GM23338 (cell line): ENCODE results near the gene ALDH5A1. TPM values are rescaled to one million over a fixed set of nuclear protein-coding genes. Genes with fewer than 3 reads are reported as not detected.

ENCODE experiments used
- ATAC-seq: fragments of 200-7000 bp; cut with Tn5 transposase; 3 replicates; pipeline ENCODE4 v1.9.1; 2020
- DNase-seq: peaks from one replicate; pipeline ENCODE4 v3.0.0-alpha.2; 2015; ENCODE audit warnings: low spot score
- H2AFZ ChIP-seq: fragments of 200-600 bp; sonication (generic); 2 replicates; pipeline ENCODE4 v1.8.0; 2016; ENCODE audit warnings: antibody characterized with exemption, mild to moderate bottlenecking, moderate library complexity
- H3F3A ChIP-seq: fragments of 200-600 bp; sonication (generic); replicated peaks from 2 replicates; pipeline ENCODE4 v1.8.0; 2017; ENCODE audit warnings: antibody characterized with exemption, mixed run types, low read depth
- H3K27ac ChIP-seq: fragments of 200-600 bp; sonication (generic); 2 replicates; pipeline ENCODE4 v1.6.1; 2016; ENCODE audit warnings: low read depth
- H3K27me3 ChIP-seq: fragments of 200-600 bp; sonication (generic); 2 replicates; pipeline ENCODE4 v1.8.0; 2016; ENCODE audit warnings: mild to moderate bottlenecking, mixed run types, moderate library complexity; ENCODE audit not compliant: insufficient read depth
- H3K36me3 ChIP-seq: fragments of 200-600 bp; sonication (generic); 2 replicates; pipeline ENCODE4 v1.8.0; 2016; ENCODE audit warnings: mild to moderate bottlenecking; ENCODE audit not compliant: insufficient read depth
- H3K4me1 ChIP-seq: fragments of 200-600 bp; sonication (generic); 2 replicates; pipeline ENCODE4 v1.8.0; 2016; ENCODE audit warnings: mild to moderate bottlenecking, moderate library complexity; ENCODE audit not compliant: insufficient read depth
- H3K4me2 ChIP-seq: fragments of 200-600 bp; sonication (generic); 2 replicates; pipeline ENCODE4 v1.7.1; 2017; ENCODE audit warnings: mixed run types
- H3K4me3 ChIP-seq: fragments of 200-600 bp; sonication (generic); 2 replicates; pipeline ENCODE4 v1.6.1; 2016; ENCODE audit warnings: mixed run types
- H3K79me2 ChIP-seq: fragments of 200-600 bp; sonication (generic); replicated peaks from 2 replicates; pipeline ENCODE4 v1.8.0; 2017; ENCODE audit warnings: mild to moderate bottlenecking; ENCODE audit not compliant: insufficient read depth
- H3K9me2 ChIP-seq: fragments of 200-600 bp; sonication (generic); 2 replicates; pipeline ENCODE4 v1.8.0; 2017; ENCODE audit not compliant: insufficient read depth
- H4K20me1 ChIP-seq: fragments of 200-600 bp; sonication (generic); replicated peaks from 2 replicates; pipeline ENCODE4 v1.8.0; 2017; ENCODE audit warnings: mild to moderate bottlenecking; ENCODE audit not compliant: insufficient read depth
- H3K27ac Mint-ChIP-seq: 2 replicates; pipeline ENCODE4 v1.8.0; 2020; ENCODE audit warnings: inconsistent platforms, mild to moderate bottlenecking, moderate library complexity, mixed read lengths
- H3K27me3 Mint-ChIP-seq: 3 replicates; pipeline ENCODE4 v1.8.0; 2022; ENCODE audit warnings: low read depth, mild to moderate bottlenecking, moderate library complexity, mixed read lengths, inconsistent platforms; ENCODE audit not compliant: insufficient read depth, poor library complexity
- H3K36me3 Mint-ChIP-seq: 3 replicates; pipeline ENCODE4 v1.8.0; 2021; ENCODE audit warnings: low read depth, mild to moderate bottlenecking, inconsistent platforms, moderate library complexity, mixed read lengths
- H3K4me1 Mint-ChIP-seq: 3 replicates; pipeline ENCODE4 v1.8.0; 2020; ENCODE audit warnings: mild to moderate bottlenecking, inconsistent platforms, mixed read lengths
- H3K4me3 Mint-ChIP-seq: 3 replicates; pipeline ENCODE4 v1.8.0; 2021; ENCODE audit warnings: moderate library complexity, mild to moderate bottlenecking, inconsistent platforms, mixed read lengths
- H3K9me3 Mint-ChIP-seq: 3 replicates; pipeline ENCODE4 v1.8.0; 2020; ENCODE audit warnings: moderate library complexity, mild to moderate bottlenecking, inconsistent platforms, mixed read lengths
- CREB1 ChIP-seq: fragments of 250-450 bp; sonication (Bioruptor Pico); IDR thresholded peaks from 2 replicates; pipeline ENCODE4 v1.5.0; 2020; ENCODE audit warnings: low read depth, mild to moderate bottlenecking, moderate library complexity
- EZH2 ChIP-seq: fragments of 200-600 bp; sonication (generic); IDR thresholded peaks from one replicate; pipeline ENCODE4 v1.8.0; 2017; ENCODE audit warnings: antibody characterized with exemption, mild to moderate bottlenecking, low read depth; ENCODE audit not compliant: unreplicated experiment
- EZH2phosphoT487 ChIP-seq: fragments of 200-600 bp; sonication (generic); IDR thresholded peaks from one replicate; pipeline ENCODE4 v1.8.1; 2018; ENCODE audit warnings: antibody characterized with exemption; ENCODE audit not compliant: unreplicated experiment
- JUNB ChIP-seq: IDR thresholded peaks from one replicate; pipeline ENCODE4 v1.6.1; 2016; ENCODE audit warnings: antibody characterized with exemption; ENCODE audit not compliant: unreplicated experiment
- NANOG ChIP-seq: IDR thresholded peaks from 2 replicates; pipeline ENCODE4 v1.6.1; 2016; ENCODE audit warnings: antibody characterized with exemption, borderline replicate concordance
- POLR2AphosphoS5 ChIP-seq: IDR thresholded peaks from 2 replicates; pipeline ENCODE4 v1.6.1; 2016; ENCODE audit warnings: antibody characterized with exemption, low read depth
- STAT1 ChIP-seq: IDR thresholded peaks from one replicate; pipeline ENCODE4 v1.6.1; 2016; ENCODE audit warnings: antibody characterized with exemption; ENCODE audit not compliant: unreplicated experiment
- ZNF114 ChIP-seq: fragments of 250-450 bp; sonication (Bioruptor Pico); IDR thresholded peaks from 2 replicates; pipeline ENCODE4 v1.5.0; 2020; ENCODE audit warnings: mild to moderate bottlenecking, moderate library complexity
- ZNF331 ChIP-seq: fragments of 250-450 bp; sonication (Bioruptor Pico); IDR thresholded peaks from 2 replicates; pipeline ENCODE4 v1.5.0; 2020; ENCODE audit warnings: low read depth, mild to moderate bottlenecking, moderate library complexity
- polyA plus RNA-seq: library from polyadenylated mRNA; unstranded; fragments of >200 nt; fragmentation: Nextera tagmentation; extraction: Ambion mirVana; gene quantifications from 2 replicates; pipeline ENCODE4 v1.2.1, GENCODE V29; 2016
- total RNA-seq: library from RNA; depleted of rRNA; stranded (reverse); fragments of >200 nt; shearing (Covaris generic); gene quantifications from 2 replicates; pipeline ENCODE4 v1.2.3, GENCODE V29; 2014
- TF ChIP-seq, protein P1 (sequence below), 2 experiments: fragments of 200-600 bp in 1 of 2; sonication (generic) in 1 of 2; conservative IDR thresholded peaks; 2 replicates each; pipeline versions ENCODE4 v1.5.1 to v1.6.1; 2016 to 2017; ENCODE audit warnings: antibody characterized with exemption in 2 of 2, low read depth in 2 of 2, mild to moderate bottlenecking in 2 of 2, moderate library complexity in 1 of 2
- TF ChIP-seq, protein P2 (sequence below): IDR thresholded peaks from one replicate; pipeline ENCODE4 v1.6.1; 2018; ENCODE audit warnings: antibody characterized with exemption; ENCODE audit not compliant: unreplicated experiment
- TF ChIP-seq, protein P3 (sequence below): IDR thresholded peaks from 2 replicates; pipeline ENCODE4 v1.6.1; 2016; ENCODE audit warnings: antibody characterized with exemption
- TF ChIP-seq, protein P4 (sequence below): fragments of 250-450 bp; sonication (Bioruptor Pico); IDR thresholded peaks from 2 replicates; pipeline ENCODE4 v1.5.0; 2020; ENCODE audit warnings: mild to moderate bottlenecking, moderate library complexity

ALDH5A1 gene
- total and polyA plus RNA-seq, 2 experiments from 2014 or later = 3.1 to 5.2 TPM

DNA sequence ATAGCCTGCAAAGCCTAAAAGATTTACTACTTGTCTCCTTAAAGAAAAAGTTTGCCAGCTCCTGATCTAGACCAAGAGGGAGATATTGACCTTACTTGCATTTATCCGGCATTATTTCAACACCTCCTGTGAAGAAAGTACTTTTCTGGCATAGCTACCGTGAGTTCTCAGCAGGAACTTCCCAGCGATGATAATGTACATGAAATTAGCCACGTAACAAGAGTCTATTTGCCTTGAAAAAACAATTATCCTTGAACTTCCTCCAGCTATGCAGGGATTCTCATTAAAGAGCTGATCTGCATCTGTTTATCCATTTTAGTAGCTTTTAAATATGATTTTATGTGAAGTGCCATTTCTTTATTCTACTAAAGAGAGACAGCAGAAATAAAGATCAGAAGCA lies 41.7 kb downstream of the ALDH5A1 start:
- H3K4me1 ChIP-seq = no peaks in the 10 kb centered on the region
- peaks cover 5% of the 10 kb centered on the region; the same call in 1 of the 2 replicates for H3K9me2 ChIP-seq
- no peaks in the 10 kb centered on the region for H4K20me1 ChIP-seq
- H3K79me2 ChIP-seq = no peaks in the 10 kb centered on the region
- DNase-seq (no peak), ATAC-seq (no peak)
- no peaks in the 10 kb centered on the region for H3K36me3 Mint-ChIP-seq
- no peak overlapping the region for H3K27ac Mint-ChIP-seq
- no peak overlapping the region for H3K4me2 ChIP-seq
- H3K4me1 Mint-ChIP-seq = peaks cover 2% of the 10 kb centered on the region; the same call in 1 of the 3 replicates
- H3K27me3 ChIP-seq = no peaks in the 10 kb centered on the region
- no peak overlapping the region for H3K4me3 ChIP-seq
- no peaks in the 10 kb centered on the region for H3K9me3 Mint-ChIP-seq
- no peak overlapping the region for H2AFZ ChIP-seq
- H3K27me3 Mint-ChIP-seq = no peaks in the 10 kb centered on the region
- no peaks in the 10 kb centered on the region for H3F3A ChIP-seq
- no peak overlapping the region for H3K4me3 Mint-ChIP-seq
- no peaks in the 10 kb centered on the region for H3K36me3 ChIP-seq
- no peak for TF ChIP-seq EZH2phosphoT487
- TF ChIP-seq ZNF331 (CRISPR knock-in tag) = no peak
- no peak for TF ChIP-seq STAT1
- TF ChIP-seq, protein P1, sequence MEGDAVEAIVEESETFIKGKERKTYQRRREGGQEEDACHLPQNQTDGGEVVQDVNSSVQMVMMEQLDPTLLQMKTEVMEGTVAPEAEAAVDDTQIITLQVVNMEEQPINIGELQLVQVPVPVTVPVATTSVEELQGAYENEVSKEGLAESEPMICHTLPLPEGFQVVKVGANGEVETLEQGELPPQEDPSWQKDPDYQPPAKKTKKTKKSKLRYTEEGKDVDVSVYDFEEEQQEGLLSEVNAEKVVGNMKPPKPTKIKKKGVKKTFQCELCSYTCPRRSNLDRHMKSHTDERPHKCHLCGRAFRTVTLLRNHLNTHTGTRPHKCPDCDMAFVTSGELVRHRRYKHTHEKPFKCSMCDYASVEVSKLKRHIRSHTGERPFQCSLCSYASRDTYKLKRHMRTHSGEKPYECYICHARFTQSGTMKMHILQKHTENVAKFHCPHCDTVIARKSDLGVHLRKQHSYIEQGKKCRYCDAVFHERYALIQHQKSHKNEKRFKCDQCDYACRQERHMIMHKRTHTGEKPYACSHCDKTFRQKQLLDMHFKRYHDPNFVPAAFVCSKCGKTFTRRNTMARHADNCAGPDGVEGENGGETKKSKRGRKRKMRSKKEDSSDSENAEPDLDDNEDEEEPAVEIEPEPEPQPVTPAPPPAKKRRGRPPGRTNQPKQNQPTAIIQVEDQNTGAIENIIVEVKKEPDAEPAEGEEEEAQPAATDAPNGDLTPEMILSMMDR (conservative IDR thresholded peaks at IDR 0.05; ENCODE audit: low read depth in 2 of 2) = no peak
- TF ChIP-seq, protein P2, sequence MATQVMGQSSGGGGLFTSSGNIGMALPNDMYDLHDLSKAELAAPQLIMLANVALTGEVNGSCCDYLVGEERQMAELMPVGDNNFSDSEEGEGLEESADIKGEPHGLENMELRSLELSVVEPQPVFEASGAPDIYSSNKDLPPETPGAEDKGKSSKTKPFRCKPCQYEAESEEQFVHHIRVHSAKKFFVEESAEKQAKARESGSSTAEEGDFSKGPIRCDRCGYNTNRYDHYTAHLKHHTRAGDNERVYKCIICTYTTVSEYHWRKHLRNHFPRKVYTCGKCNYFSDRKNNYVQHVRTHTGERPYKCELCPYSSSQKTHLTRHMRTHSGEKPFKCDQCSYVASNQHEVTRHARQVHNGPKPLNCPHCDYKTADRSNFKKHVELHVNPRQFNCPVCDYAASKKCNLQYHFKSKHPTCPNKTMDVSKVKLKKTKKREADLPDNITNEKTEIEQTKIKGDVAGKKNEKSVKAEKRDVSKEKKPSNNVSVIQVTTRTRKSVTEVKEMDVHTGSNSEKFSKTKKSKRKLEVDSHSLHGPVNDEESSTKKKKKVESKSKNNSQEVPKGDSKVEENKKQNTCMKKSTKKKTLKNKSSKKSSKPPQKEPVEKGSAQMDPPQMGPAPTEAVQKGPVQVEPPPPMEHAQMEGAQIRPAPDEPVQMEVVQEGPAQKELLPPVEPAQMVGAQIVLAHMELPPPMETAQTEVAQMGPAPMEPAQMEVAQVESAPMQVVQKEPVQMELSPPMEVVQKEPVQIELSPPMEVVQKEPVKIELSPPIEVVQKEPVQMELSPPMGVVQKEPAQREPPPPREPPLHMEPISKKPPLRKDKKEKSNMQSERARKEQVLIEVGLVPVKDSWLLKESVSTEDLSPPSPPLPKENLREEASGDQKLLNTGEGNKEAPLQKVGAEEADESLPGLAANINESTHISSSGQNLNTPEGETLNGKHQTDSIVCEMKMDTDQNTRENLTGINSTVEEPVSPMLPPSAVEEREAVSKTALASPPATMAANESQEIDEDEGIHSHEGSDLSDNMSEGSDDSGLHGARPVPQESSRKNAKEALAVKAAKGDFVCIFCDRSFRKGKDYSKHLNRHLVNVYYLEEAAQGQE = no peak
- no peak for TF ChIP-seq NANOG
- TF ChIP-seq, protein P3, sequence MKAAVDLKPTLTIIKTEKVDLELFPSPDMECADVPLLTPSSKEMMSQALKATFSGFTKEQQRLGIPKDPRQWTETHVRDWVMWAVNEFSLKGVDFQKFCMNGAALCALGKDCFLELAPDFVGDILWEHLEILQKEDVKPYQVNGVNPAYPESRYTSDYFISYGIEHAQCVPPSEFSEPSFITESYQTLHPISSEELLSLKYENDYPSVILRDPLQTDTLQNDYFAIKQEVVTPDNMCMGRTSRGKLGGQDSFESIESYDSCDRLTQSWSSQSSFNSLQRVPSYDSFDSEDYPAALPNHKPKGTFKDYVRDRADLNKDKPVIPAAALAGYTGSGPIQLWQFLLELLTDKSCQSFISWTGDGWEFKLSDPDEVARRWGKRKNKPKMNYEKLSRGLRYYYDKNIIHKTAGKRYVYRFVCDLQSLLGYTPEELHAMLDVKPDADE = no peak
- TF ChIP-seq CREB1 (CRISPR knock-in tag) = no peak
- no peak for TF ChIP-seq JUNB
- TF ChIP-seq, protein P4, sequence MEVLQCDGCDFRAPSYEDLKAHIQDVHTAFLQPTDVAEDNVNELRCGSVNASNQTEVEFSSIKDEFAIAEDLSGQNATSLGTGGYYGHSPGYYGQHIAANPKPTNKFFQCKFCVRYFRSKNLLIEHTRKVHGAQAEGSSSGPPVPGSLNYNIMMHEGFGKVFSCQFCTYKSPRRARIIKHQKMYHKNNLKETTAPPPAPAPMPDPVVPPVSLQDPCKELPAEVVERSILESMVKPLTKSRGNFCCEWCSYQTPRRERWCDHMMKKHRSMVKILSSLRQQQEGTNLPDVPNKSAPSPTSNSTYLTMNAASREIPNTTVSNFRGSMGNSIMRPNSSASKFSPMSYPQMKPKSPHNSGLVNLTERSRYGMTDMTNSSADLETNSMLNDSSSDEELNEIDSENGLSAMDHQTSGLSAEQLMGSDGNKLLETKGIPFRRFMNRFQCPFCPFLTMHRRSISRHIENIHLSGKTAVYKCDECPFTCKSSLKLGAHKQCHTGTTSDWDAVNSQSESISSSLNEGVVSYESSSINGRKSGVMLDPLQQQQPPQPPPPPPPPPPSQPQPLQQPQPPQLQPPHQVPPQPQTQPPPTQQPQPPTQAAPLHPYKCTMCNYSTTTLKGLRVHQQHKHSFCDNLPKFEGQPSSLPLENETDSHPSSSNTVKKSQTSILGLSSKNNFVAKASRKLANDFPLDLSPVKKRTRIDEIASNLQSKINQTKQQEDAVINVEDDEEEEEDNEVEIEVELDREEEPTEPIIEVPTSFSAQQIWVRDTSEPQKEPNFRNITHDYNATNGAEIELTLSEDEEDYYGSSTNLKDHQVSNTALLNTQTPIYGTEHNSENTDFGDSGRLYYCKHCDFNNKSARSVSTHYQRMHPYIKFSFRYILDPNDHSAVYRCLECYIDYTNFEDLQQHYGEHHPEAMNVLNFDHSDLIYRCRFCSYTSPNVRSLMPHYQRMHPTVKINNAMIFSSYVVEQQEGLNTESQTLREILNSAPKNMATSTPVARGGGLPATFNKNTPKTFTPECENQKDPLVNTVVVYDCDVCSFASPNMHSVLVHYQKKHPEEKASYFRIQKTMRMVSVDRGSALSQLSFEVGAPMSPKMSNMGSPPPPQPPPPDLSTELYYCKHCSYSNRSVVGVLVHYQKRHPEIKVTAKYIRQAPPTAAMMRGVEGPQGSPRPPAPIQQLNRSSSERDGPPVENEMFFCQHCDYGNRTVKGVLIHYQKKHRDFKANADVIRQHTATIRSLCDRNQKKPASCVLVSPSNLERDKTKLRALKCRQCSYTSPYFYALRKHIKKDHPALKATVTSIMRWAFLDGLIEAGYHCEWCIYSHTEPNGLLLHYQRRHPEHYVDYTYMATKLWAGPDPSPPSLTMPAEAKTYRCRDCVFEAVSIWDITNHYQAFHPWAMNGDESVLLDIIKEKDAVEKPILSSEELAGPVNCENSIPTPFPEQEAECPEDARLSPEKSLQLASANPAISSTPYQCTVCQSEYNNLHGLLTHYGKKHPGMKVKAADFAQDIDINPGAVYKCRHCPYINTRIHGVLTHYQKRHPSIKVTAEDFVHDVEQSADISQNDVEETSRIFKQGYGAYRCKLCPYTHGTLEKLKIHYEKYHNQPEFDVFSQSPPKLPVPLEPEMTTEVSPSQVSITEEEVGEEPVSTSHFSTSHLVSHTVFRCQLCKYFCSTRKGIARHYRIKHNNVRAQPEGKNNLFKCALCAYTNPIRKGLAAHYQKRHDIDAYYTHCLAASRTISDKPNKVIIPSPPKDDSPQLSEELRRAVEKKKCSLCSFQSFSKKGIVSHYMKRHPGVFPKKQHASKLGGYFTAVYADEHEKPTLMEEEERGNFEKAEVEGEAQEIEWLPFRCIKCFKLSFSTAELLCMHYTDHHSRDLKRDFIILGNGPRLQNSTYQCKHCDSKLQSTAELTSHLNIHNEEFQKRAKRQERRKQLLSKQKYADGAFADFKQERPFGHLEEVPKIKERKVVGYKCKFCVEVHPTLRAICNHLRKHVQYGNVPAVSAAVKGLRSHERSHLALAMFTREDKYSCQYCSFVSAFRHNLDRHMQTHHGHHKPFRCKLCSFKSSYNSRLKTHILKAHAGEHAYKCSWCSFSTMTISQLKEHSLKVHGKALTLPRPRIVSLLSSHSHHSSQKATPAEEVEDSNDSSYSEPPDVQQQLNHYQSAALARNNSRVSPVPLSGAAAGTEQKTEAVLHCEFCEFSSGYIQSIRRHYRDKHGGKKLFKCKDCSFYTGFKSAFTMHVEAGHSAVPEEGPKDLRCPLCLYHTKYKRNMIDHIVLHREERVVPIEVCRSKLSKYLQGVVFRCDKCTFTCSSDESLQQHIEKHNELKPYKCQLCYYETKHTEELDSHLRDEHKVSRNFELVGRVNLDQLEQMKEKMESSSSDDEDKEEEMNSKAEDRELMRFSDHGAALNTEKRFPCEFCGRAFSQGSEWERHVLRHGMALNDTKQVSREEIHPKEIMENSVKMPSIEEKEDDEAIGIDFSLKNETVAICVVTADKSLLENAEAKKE (CRISPR knock-in tag) = no peak
- TF ChIP-seq POLR2AphosphoS5 = no peak
- TF ChIP-seq EZH2 = no peak
- no peak for TF ChIP-seq ZNF114 (CRISPR knock-in tag)
- no peak overlapping the region for H3K27ac ChIP-seq
